IPS-NIHi7 (cell line): ENCODE measurements around the gene RIMBP2.

Source experiments
- DNase-seq: peaks from one replicate; pipeline ENCODE4 v3.0.0; 2012; ENCODE audit warnings: mixed read lengths; ENCODE audit errors: extremely low spot score

RIMBP2 gene

GRCh38 chr12:130485291-130486145 is 230.6 kb downstream of the RIMBP2 start:
- DNase-seq, result no peak

- no peak for DNase-seq
Measured at GRCh38 chr12:130484221-130484620, 231.9 kb downstream of the RIMBP2 start.

GRCh38 chr12:130483616-130484180 is 232.4 kb downstream of the RIMBP2 start:
- no peak for DNase-seq

- peak; percentile 27 for DNase-seq
Measured at GRCh38 chr12:130482448-130482847, 233.7 kb downstream of the RIMBP2 start.

- DNase-seq, result no peak
Measured at GRCh38 chr12:130481392-130481879, 234.7 kb downstream of the RIMBP2 start.

GRCh38 chr12:130480887-130481286 is 235.2 kb downstream of the RIMBP2 start:
- no peak for DNase-seq

- no peak for DNase-seq
Measured at GRCh38 chr12:130480231-130480630, 235.9 kb downstream of the RIMBP2 start.

GRCh38 chr12:130479401-130480125 is 236.5 kb downstream of the RIMBP2 start:
- no peak for DNase-seq

- no peak for DNase-seq
Measured at GRCh38 chr12:130478786-130479185, 237.3 kb downstream of the RIMBP2 start.

- no peak for DNase-seq
Measured at GRCh38 chr12:130477701-130478100, 238.4 kb downstream of the RIMBP2 start.

- no peak for DNase-seq
Measured at GRCh38 chr12:130477266-130477665, 238.8 kb downstream of the RIMBP2 start.

GRCh38 chr12:130476451-130477135 is 239.5 kb downstream of the RIMBP2 start:
- no peak for DNase-seq

- no peak for DNase-seq
Measured at GRCh38 chr12:130474599-130475269, 241.4 kb downstream of the RIMBP2 start.

GRCh38 chr12:130473266-130473665 is 242.8 kb downstream of the RIMBP2 start:
- DNase-seq, result no peak

GRCh38 chr12:130470969-130471368 is 245.1 kb downstream of the RIMBP2 start:
- no peak for DNase-seq

- DNase-seq, result no peak
Measured at GRCh38 chr12:130469552-130469951, 246.5 kb downstream of the RIMBP2 start.

GRCh38 chr12:130468700-130469245 is 247.3 kb downstream of the RIMBP2 start:
- no peak for DNase-seq

- DNase-seq, result no peak
Measured at GRCh38 chr12:130468186-130468585, 247.9 kb downstream of the RIMBP2 start.

- no peak for DNase-seq
Measured at GRCh38 chr12:130465626-130466025, 250.5 kb downstream of the RIMBP2 start.

- DNase-seq, result no peak
Measured at GRCh38 chr12:130465046-130465445, 251.1 kb downstream of the RIMBP2 start.
